ENCODE measurements around the gene MYH13.

- TF ChIP-seq POLR2AphosphoS5 (IDR thresholded peaks at IDR 0.05) (no peak), CTCF (IDR thresholded peaks at IDR 0.05) (no peak), POLR2A (IDR thresholded peaks at IDR 0.05; ENCODE audit: low read depth) (no peak)
These were observed 40.3 kb downstream of the MYH13 start for GRCh38 chr17:10332515-10332914.
